GM21515 (cell line): ENCODE results near the gene MGMT.

Experiments used
- ATAC-seq: cut with Tn5 transposase; IDR thresholded peaks from one replicate; pipeline ENCODE4 v1.9.1; 2021; ENCODE audit not compliant: unreplicated experiment

Gene MGMT

DNA sequence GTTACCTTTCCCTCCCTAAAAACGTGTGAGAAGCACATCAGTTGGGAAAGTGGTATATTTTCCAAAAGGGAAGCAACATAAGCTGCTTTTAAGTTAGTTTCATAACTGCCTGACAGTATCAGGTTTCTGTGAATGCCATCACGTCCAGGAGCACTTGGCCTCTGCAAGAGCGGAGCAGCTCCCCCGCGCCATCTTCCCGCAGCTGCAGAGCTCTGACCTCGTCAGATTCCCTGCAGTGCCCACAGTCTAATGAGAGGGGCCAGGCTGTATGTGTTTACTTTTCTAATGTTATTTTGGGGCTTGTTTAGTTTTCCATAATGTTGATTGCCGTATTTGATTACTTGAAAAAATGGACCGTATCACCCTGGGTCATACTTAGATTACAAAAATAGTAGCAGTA lies 74.2 kb downstream of the MGMT start:
- ATAC-seq, result no peak

DNA sequence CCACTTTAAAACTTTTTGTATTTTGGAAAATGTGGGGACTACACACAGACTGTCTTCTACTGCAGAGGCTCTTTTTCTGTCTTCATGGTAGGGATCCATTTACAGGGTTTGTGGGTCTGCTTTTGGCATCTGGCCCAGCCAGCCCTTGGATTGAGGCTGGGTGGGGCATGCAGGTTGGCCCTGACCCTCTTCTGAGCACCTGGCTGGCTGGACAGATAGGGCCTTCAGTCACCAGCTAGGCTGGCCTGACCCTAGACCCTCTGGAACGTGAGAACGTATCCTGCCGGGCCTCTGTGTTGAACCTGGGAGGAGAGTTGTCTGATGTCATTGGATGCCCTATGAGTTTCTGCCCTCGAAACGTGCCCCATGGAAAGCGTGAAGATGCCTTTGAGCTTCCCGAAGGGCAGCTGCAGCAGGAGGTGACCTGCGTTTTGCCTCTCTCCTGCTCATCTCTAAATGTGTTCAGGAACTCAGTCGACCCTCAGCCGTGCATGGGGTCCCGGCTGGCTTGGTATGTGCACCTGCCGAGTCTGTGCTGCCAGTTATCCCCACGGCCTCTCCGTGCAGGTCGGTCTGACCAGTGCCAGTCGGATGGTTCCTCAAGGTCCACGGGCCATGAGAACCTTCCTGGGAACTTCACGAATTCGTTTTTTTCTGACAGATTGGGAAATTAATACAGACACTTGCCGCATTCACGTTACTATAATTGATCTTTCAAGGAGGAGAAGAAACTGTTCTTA lies 74.9 kb downstream of the MGMT start:
- no peak for ATAC-seq

DNA sequence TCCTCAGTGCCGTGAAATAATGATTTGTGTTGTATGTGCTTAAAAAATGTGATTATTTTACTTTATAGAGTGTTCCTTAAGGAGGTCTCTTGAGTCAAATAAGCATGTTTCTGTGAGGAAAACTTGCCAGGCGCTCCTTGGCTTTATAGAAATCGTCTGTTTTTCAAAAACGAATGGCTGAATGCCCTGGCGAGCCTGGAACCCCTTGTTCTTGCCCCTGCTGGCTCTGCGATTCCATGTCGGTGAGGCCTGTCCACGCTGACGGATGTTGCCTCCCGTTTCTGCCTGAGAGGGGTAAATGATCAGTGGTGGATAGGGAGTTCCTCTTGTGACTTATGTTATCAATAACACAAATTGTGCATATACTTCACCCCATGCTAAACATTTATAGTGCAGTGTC lies 75.5 kb downstream of the MGMT start:
- ATAC-seq, result no peak

DNA sequence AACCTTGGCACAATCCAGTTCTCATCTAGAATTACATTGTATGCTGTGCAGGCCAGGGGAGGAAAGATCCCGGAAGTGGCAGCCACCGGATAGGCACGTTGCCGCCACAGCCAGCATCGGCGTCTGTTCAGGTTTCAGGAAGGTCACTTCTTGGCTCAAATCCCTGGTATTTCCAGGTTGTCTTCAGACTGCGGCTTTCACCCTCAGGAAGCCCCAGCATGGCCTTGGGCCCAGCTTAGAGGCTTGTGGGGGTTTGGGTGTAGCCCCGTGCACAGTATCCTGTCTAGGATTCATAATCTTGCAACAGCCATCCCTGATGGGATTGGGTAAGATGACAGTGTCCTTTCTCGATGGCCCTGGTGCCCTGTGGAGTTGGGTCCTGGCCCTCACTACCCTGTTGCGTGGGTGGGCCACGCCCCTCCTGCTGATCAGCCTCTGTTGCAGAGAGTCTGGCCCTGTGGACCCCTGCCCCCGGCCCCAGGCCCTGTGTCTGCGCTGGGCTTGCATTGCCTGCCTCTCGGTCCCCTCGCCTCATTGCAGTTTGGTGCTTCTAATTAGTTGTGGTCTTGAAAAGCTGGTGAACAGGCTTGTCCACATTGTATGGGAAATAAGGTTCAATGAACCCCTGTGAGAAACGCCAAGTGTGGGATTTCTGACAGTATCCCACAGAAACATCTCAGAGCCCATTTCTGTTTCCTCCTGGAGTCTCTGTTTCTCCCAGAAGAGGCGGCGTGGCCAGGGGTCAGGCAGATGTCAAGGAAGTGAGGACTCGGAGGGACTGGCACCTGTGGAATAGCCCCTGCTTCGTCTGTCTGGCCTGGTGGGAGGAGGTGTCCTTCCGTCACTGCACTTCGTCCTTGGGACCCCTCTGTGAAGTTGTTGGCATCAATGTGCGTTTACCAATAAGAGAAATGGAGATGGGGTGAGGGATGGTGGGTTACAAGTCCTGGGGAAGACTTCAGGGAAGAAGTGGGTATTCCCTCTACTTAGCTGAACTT lies 77.5 kb downstream of the MGMT start:
- no peak for ATAC-seq

DNA sequence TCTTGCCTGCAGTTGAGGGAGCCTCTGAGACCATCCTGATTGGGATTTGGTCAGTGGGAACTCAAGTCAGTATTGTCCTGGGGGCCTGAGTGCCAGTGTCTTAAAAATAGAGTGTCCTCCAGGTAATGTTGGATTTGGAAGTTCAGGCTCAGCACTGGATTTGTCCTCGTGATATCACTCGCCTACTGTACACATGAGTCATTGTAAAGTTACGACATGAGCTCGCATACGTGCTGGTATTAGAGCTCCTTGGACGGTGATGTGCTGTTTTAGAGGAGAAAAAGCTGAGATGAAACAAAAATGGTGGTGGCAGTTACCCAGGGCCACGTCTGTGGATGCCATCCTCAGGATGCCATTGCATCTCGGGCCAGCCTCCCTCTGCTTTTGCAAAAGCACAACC lies 78.2 kb downstream of the MGMT start:
- ATAC-seq, result no peak

DNA sequence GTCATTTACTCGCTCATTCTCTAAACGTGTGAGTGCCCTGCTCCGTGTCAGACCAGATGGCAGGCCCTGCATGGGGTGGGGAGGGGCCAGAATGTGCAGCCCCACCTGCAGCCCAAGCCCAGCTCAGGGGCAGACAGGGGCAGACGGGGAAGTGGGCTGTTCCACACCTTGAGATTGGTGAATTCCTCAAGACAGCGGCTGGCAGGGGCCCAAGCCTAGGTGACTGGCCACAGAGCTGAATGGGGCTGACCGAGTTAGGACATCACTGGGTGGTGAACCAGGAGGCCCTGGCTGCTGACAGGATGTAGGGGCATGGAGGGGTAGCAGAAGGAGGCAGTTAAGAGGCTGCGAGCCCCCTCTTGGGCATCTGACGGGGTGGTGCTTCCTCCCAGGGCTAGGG lies 79.1 kb downstream of the MGMT start:
- ATAC-seq, result no peak

DNA sequence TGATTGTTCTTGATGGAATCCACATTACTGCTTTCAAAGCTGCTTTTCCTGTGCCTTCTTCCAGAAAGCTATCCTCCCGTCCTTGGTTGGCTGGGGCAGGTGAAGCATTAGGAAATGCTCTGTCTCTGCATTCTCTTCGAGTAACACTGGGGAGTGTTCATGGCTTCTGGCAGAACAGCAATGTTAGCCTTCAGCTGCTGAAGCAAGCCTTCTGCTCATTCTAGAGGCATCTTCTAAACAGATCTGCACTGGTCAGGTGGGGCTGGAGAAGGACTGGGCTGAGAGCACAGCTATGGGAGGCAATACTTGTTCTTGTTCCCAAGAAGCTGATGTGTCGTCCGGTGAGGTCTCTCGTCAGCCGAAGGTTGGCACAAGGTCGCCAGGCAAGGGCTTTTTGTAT lies 80.6 kb downstream of the MGMT start:
- ATAC-seq, result no peak

DNA sequence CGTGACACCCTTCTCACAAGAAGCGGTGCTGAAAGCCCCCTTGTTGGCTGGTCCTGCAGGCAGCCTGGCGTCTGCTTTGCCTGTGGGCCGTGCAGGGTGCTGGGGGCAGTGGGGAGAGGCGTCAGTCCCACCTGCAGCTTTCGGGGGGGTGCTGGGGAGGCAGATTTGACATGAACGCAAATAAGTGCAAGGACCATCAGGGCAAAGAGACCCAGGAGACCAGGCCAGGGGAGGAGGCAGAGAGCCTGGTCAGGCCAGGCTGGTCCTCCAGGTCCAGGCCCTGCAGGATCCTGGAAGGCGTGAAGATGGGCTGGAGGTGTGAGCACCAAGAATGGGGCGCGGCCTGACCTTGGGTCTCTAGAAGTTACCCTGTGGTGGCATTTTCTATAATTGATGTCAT lies 81.6 kb downstream of the MGMT start:
- no peak for ATAC-seq

DNA sequence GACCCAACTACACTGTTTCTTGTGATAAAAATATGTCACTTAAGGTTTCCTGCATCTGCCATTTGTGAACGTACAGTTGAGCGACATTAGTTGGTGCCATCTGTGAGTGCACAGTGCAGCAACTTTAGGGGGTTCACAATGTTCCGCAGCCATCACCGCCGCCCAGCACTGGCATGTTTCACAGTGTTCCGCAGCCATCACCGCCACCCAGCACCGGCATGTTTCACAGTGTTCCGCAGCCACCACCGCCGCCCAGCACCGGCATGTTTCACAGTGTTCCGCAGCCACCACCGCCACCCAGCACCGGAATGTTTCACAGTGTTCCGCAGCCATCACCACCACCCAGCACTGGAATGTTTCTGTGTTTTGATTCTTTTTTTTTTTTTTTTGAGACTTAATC lies 83.0 kb downstream of the MGMT start:
- ATAC-seq, result no peak

DNA sequence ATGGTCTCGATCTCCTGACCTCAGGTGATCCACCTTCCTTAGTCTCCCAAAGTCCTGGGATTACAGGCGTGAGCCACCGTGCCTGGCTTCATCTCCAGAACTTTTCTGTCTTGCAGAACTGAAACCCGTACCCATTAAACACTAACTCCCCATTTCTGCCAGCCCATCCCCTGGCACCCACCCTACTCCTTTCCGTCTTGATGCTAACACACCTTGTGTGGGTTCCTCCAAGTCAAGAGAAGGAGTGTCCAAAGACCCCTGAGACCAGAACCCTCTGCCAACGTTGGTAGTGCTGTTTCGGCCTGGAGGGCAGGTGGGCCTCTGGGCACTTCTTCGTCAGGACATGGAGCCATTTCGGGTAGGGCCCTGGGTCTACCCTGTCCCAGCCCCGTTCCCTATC lies 83.6 kb downstream of the MGMT start:
- ATAC-seq, result no peak

DNA sequence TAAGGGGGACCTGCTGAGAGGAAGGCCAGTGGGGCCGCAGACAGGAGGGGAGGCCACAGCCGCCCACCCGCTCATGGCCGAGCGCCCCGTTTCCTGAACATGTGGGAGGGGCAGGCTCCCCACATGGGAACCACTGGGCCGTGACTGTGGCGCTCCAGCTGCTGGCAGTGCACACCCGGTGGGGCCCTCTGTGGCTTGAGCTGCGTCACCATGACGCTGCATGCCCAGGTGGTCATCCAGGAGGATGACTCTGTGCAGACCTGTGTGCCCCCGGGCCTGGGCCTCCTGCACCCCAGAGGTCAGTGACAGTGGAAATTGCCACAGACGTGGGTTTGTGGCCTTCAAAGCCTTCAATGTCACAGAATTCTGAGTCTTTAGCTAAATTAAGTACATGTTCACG lies 85.1 kb downstream of the MGMT start:
- ATAC-seq, result peak; percentile 83

DNA sequence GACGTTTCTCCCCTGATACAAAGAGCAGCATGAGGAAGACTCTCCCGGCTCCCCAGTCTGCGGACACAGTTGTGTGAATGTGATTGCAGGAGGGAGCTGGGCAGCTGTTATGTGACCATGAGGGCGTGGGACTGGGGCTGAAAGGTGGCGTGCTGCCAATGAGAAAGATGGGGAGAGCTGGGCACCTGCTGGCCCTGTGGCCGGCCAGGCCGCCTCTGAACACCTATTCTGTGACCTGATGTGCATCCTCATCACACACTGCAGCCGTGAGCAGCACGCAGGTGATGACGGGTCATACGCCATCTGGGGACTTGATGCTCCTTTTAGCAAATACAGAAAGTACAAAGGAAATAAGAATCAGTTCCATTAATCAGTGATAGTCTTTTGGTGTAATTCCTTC lies 86.9 kb downstream of the MGMT start:
- ATAC-seq, result no peak

DNA sequence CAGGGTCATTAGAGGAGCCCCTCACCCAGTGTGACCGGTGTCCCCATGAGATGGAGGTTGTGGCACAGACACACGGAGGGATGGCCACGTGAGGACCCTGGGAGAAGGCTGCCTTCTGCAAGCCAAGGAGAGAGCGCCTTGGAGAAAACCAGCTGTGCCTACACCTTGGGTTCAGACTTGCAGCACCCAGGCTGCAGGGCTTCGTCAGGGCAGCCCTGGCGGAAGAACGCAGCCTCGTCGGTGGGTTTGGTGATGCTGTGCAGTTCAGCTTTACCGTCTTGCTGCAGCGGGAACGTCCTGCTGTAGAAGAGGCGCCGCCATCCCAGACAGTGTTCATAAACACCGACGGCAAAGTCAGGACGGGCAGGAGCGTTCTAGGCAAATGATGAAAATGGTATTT lies 89.3 kb downstream of the MGMT start:
- no peak for ATAC-seq

DNA sequence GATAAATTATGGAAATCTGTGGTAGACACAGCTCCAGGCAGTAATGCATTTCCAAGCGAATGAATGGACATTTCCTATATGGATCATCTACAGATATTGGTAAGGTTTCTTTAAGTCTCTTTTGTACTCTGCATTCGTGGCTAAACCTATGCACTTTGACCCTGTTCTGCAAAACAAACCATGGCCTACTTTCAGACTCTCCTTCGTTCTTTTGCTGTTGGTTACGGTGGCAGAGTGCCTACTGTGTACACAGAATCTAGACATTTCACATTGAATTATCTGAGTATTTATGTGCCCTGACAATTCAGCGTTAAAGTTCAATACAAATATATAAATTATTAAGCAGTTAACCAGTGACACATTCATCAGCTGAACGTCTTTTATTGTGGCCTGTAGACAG lies 93.3 kb downstream of the MGMT start:
- no peak for ATAC-seq

DNA sequence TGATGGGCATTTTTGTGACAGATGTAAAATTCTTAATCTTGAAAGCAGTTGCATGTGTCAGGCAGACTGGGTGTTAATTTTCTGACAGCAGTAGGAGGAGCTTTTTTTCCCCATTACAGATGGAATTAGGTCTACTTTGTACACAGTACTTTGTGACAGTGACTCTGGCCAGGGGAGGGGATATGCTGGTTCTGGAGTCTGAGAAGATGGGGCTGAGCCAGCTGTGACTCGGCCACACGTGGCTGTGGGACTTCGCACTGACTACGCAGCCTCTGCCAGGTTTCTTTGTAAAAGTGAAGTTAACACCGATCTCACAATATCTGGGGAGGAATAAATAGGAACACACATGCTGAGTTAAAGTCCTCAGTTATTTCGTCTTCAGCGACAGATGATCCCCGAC lies 95.4 kb downstream of the MGMT start:
- no peak for ATAC-seq

DNA sequence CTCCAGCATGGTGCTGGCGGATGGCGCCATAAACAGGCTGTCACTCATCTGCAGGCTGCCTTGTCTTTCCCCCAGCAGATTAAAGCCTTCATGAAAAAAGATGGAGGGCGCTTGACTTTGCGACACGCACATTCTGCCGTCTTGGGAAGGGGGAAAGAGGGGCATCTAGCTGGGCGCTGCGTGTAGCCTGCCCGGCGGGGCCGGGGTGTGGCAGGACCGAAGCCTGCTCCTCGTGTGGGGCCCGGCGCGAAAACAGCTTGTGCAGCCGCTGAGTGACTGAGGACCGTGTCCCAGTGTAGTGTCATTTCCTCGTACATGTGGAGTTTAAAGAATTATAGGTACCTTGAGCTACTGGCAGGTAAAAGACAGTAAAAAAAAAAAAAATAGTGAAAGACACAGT lies 97.9 kb downstream of the MGMT start:
- ATAC-seq, result no peak

DNA sequence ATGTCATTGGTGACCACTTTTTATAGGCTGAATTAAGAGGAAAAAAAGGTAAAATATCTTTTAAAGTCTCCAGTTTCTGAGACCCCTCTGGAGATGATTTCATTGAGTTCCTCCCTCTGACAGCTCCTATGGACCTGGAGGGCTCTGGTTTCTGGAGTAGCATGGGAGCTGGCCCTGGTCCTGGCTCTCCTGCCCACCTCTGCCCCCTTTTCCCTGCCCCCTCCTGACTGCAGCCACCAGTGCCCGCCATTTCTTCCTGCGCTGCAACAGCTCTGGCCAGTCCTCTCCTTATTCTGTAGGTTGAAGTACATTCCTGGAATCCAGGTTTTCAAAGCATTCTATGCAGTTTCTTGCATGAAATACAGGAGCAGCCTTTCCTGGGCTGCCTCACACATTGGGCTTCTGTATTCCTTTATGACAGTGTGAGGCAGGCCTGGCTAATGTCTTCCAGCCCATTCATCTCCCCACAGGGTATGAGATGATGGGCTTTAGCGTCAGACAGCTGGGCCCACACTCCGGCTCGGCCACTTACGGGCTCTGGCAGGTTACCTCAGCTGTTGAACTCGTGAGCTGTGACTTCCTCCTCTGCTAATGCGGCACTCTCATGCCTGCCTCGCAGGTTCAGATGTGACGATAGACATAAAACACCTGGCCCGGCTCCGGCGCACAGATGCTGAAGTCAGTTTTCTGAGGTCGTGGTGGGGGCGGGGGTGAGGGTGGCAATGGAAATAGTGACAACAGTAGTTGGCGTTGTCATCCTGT lies 101.7 kb downstream of the MGMT start:
- no peak for ATAC-seq

DNA sequence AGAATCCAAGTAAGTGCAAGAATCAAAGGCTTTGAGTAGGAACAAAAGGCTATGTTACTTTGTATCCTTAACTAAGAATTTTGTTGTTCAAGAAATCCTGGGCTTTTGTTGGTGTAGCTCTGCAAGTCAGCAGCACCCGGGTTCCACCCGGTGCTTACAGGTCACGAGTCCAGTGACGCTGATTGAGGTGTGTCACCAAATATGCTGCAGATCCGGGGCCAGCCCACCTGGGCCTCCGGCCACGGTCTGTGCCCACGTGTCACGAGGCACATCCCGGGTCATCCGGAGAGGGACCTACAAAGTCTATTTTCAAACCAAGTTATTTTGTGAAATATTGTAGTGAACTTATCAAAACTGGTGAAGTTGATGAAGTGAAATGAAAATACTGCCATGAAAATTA lies 103.1 kb downstream of the MGMT start:
- no peak for ATAC-seq

DNA sequence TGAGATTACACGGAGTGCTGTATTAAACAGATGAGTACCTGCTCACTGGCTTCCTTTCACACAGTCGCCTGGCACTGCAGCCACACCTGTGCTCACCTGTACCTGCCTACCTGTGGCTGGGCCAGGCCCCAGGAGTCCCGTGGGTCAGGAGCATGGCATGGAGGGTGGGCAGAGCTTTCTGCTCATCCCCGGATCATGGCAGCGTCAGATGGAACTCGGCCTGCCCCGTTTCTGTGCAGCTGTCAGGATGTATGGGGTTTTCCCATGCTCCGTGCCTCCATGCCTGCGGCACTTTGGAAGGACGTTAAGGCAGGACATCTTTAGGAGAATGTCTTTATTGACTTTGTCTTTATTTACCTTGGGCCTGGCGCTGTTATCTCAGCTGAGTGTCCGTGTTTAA lies 112.2 kb downstream of the MGMT start:
- no peak for ATAC-seq

DNA sequence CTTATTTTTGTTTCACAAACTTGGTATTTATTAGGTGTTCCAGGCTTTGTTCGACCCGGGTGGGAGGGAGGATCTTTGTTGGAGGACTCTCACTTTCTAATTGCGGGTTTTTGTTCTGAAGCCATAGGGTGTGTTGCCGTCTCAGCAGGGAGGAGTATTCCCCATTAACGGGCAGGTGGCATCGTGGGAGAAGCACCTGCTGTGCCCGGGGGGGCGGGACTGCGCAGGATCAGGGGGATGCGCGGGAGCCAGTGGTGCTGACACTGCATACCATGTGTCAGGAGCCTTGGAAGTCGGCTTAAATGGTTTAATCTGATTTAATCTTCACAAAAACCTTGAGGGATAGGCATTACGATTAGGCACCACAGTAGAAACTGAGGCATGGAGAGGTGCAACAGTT lies 113.0 kb downstream of the MGMT start:
- no peak for ATAC-seq

DNA sequence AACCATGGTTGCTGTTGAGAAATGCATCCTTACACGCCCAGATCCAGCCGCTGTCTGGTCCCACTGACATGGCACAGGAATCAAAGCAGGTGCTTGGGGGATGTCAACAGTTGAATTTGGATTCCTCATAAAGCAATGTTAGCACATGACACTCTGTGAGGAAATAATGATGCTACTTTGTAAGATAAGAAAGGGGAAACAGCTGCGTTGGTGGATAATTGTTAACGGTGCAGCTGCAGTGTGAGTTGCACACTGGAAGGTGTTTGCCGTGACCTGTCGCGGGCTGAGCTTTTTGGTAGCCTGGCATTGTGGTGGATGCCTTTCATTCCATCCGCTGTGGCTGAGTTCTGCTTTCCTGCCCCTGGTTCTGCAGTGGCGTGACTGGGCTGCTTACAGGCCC lies 113.9 kb downstream of the MGMT start:
- no peak for ATAC-seq
